Fibroblast of the aortic adventitia (primary cell): ENCODE data around the gene CUL1. TPM values are rescaled to one million over a fixed set of nuclear protein-coding genes. Genes with fewer than 3 reads are reported as not detected.

Experiments
- DNase-seq: peaks from one replicate; pipeline ENCODE4 v3.0.0-alpha.2; 2010; ENCODE audit warnings: low read depth
- H3K4me3 ChIP-seq: 2 replicates; pipeline ENCODE4 v1.5.1; 2011; ENCODE audit warnings: low read depth, mild to moderate bottlenecking, control low read depth, low read length, moderate library complexity
- CTCF ChIP-seq: IDR thresholded peaks from 2 replicates; pipeline ENCODE4 v1.5.1; 2011; ENCODE audit warnings: mild to moderate bottlenecking, low read length, control low read depth, inconsistent platforms; ENCODE audit not compliant: insufficient read depth
- total RNA-seq: library from RNA; depleted of rRNA; stranded (reverse); fragments of >200 nt; gene quantifications from 2 replicates; pipeline ENCODE4 v1.2.3, GENCODE V29; 2012; ENCODE audit warnings: low replicate concordance

The CUL1 gene
- total RNA-seq, 1 donor, result 49.0 TPM

GRCh38 chr7:148831782-148832181, 133.1 kb downstream of the CUL1 start:
- TF ChIP-seq CTCF, result no peak
- no peak for DNase-seq

GRCh38 chr7:148834605-148835004, 135.9 kb downstream of the CUL1 start:
- no peak overlapping the region for H3K4me3 ChIP-seq
- DNase-seq, result no peak
- TF ChIP-seq CTCF, result no peak

More at GRCh38 chr7:148831782-148832181, 133.1 kb downstream of the CUL1 start:
- no peak overlapping the region for H3K4me3 ChIP-seq

GRCh38 chr7:148835854-148836253, 137.2 kb downstream of the CUL1 start:
- no peak for DNase-seq
- TF ChIP-seq CTCF, result no peak
- H3K4me3 ChIP-seq, result no peak overlapping the region

- no peak for TF ChIP-seq CTCF
- no peak overlapping the region for H3K4me3 ChIP-seq
- DNase-seq, result no peak
Measured at GRCh38 chr7:148838905-148839304, 140.2 kb downstream of the CUL1 start.

GRCh38 chr7:148847815-148848734, 149.4 kb downstream of the CUL1 start:
- TF ChIP-seq CTCF, result no peak
- H3K4me3 ChIP-seq, result no peak overlapping the region
- no peak for DNase-seq

GRCh38 chr7:148849393-148850098, 150.8 kb downstream of the CUL1 start:
- peak; percentile 53 for DNase-seq
- no peak overlapping the region for H3K4me3 ChIP-seq
- no peak for TF ChIP-seq CTCF
